A549 (cell line): ENCODE data around the gene TMSB15C. TPM values are rescaled to one million over a fixed set of nuclear protein-coding genes. Genes with fewer than 3 reads are reported as not detected.
"Not testable (repeated sequence)": the region's sequence is repeated elsewhere in the genome, so short reads cannot be mapped to it uniquely, and the experiment has no call there.

Experiments
- ATAC-seq, 2 experiments: fragments of 200-7000 bp in 1 of 2; fragments of >200 bp in 1 of 2; cut with Nextera tagmentation in 1 of 2; cut with Tn5 transposase in 1 of 2; 3 replicates each; pipeline versions ENCODE4 v1.8.0 to v1.9.1; 2018 to 2020; ENCODE audit warnings: mild to moderate bottlenecking in 1 of 2, moderate library complexity in 1 of 2
- CTCF ChIA-PET: fragments of 300-600 bp; sonication (Branson Sonifier 250); formaldehyde crosslinking; extraction: SDS; loops from one replicate; lab custom pipeline; 2021; ENCODE audit warnings: antibody characterized with exemption, inconsistent platforms; lab: Yijun Ruan, JAX
- POLR2A ChIA-PET: fragments of 350-600 bp; formaldehyde crosslinking; extraction: SDS; loops from one replicate; lab custom pipeline; 2021; ENCODE audit warnings: antibody characterized with exemption, inconsistent platforms; lab: Yijun Ruan, JAX
- DNase-seq, 2 experiments: peaks; one replicate each; pipeline versions ENCODE4 v3.0.0 to v3.0.0-alpha.2; 2011 to 2016; ENCODE audit warnings: low read depth in 1 of 2, low spot score in 1 of 2
- FAIRE-seq: peaks from 2 replicates; lab custom pipeline; 2011; peaks lifted over from hg19 to GRCh38; lab: Jason Lieb, UNC
- H3K27ac ChIP-seq, 2 experiments: fragments of >200 bp; sonication (Bioruptor Twin); formaldehyde crosslinking; 3 replicates each; pipeline ENCODE4 v1.5.1; 2016 to 2017
- H3K4me1 ChIP-seq: fragments of >200 bp; sonication (Bioruptor Twin); formaldehyde crosslinking; 3 replicates; pipeline ENCODE4 v1.6.1; 2016
- H3K4me2 ChIP-seq: fragments of >200 bp; sonication (Bioruptor Twin); formaldehyde crosslinking; 3 replicates; pipeline ENCODE4 v1.6.1; 2016
- H3K4me3 ChIP-seq: fragments of >200 bp; sonication (Bioruptor Twin); formaldehyde crosslinking; 3 replicates; pipeline ENCODE4 v1.5.1; 2016
- H3K9me3 ChIP-seq: fragments of >200 bp; sonication (Bioruptor Twin); formaldehyde crosslinking; 3 replicates; pipeline ENCODE4 v1.6.1; 2016
- CBX2 ChIP-seq: fragments of 200-600 bp; sonication (generic); IDR thresholded peaks from 2 replicates; pipeline ENCODE4 v1.6.1; 2016; ENCODE audit warnings: low read depth, mild to moderate bottlenecking, borderline replicate concordance
- EHF ChIP-seq: fragments of 250-450 bp; sonication (Bioruptor Pico); IDR thresholded peaks from 2 replicates; pipeline ENCODE4 v1.5.0; 2020; ENCODE audit warnings: mild to moderate bottlenecking
- ESRRA ChIP-seq: fragments of 150-350 bp; IDR thresholded peaks from 2 replicates; pipeline ENCODE4 v1.6.1; 2014; ENCODE audit warnings: mild to moderate bottlenecking, low read length, borderline replicate concordance
- FOSB ChIP-seq: fragments of 250-450 bp; sonication (Bioruptor Pico); IDR thresholded peaks from 2 replicates; pipeline ENCODE4 v1.5.0; 2020; ENCODE audit warnings: mild to moderate bottlenecking, moderate library complexity
- FOXS1 ChIP-seq: fragments of 250-450 bp; sonication (Bioruptor Pico); IDR thresholded peaks from 2 replicates; pipeline ENCODE4 v1.5.0; 2020; ENCODE audit warnings: mild to moderate bottlenecking, moderate library complexity
- GATA3 ChIP-seq: IDR thresholded peaks from 2 replicates; pipeline ENCODE4 v1.6.1; 2012; ENCODE audit warnings: borderline replicate concordance
- HDAC2 ChIP-seq: fragments of 200-600 bp; sonication (generic); IDR thresholded peaks from 2 replicates; pipeline ENCODE4 v1.6.1; 2016
- HOXB13 ChIP-seq: fragments of 250-450 bp; sonication (Bioruptor Pico); IDR thresholded peaks from 2 replicates; pipeline ENCODE4 v1.5.0; 2020; ENCODE audit warnings: low read depth, mild to moderate bottlenecking, moderate library complexity
- HOXB5 ChIP-seq: fragments of 250-450 bp; sonication (Bioruptor Pico); IDR thresholded peaks from 2 replicates; pipeline ENCODE4 v1.5.0; 2020; ENCODE audit warnings: mild to moderate bottlenecking, moderate library complexity
- JUNB ChIP-seq: fragments of >200 bp; sonication (Bioruptor Twin); formaldehyde crosslinking; IDR thresholded peaks from 2 replicates; pipeline ENCODE4 v1.6.1; 2016
- MAZ ChIP-seq: fragments of 150-350 bp; IDR thresholded peaks from 2 replicates; pipeline ENCODE4 v1.6.1; 2014; ENCODE audit warnings: antibody characterized with exemption, low read depth, low read length, borderline replicate concordance
- MYC ChIP-seq: IDR thresholded peaks from 2 replicates; pipeline ENCODE4 v1.6.1; 2012; ENCODE audit warnings: mild to moderate bottlenecking, inconsistent platforms, low read length, improper control_type of control experiment, borderline replicate concordance
- NFE2L2 ChIP-seq: fragments of 150-350 bp; conservative IDR thresholded peaks from 2 replicates; pipeline ENCODE4 v1.6.1; 2014; ENCODE audit warnings: low read length
- NPAS2 ChIP-seq: fragments of 250-450 bp; sonication (Bioruptor Pico); IDR thresholded peaks from 2 replicates; pipeline ENCODE4 v1.8.0; 2022; ENCODE audit warnings: mild to moderate bottlenecking, moderate library complexity, borderline replicate concordance
- NR3C1 ChIP-seq: fragments of >200 bp; sonication (Bioruptor Twin); formaldehyde crosslinking; IDR thresholded peaks from 3 replicates; pipeline ENCODE4 v1.6.1; 2017
- RAD21 ChIP-seq, 2 experiments: fragments of >200 bp in 1 of 2; sonication (Bioruptor Twin) in 1 of 2; formaldehyde crosslinking in 1 of 2; IDR thresholded peaks in 1 of 2; conservative IDR thresholded peaks in 1 of 2; 2 replicates in 1 of 2; 3 replicates in 1 of 2; pipeline ENCODE4 v1.6.1; 2012 to 2018; ENCODE audit warnings: inconsistent platforms in 1 of 2
- RARB ChIP-seq: fragments of 250-450 bp; sonication (Bioruptor Pico); IDR thresholded peaks from 2 replicates; pipeline ENCODE4 v1.8.0; 2021; ENCODE audit warnings: mild to moderate bottlenecking, moderate library complexity
- RCOR1 ChIP-seq: fragments of 150-350 bp; IDR thresholded peaks from 2 replicates; pipeline ENCODE4 v1.6.1; 2014; ENCODE audit warnings: antibody characterized with exemption, low read length, low read depth
- SMC3 ChIP-seq: fragments of >200 bp; sonication (Bioruptor Twin); formaldehyde crosslinking; IDR thresholded peaks from 3 replicates; pipeline ENCODE4 v1.6.1; 2018; ENCODE audit warnings: inconsistent platforms
- SREBF2 ChIP-seq: fragments of 450-650 bp; IDR thresholded peaks from 2 replicates; pipeline ENCODE4 v1.6.1; 2014; ENCODE audit warnings: mild to moderate bottlenecking, moderate library complexity
- TP53 ChIP-seq: fragments of 250-450 bp; sonication (Bioruptor Pico); IDR thresholded peaks from 2 replicates; pipeline ENCODE4 v1.5.0; 2021; ENCODE audit warnings: mild to moderate bottlenecking, moderate library complexity
- ZC3H11A ChIP-seq: fragments of 450-650 bp; IDR thresholded peaks from 2 replicates; pipeline ENCODE4 v1.6.1; 2014; ENCODE audit warnings: antibody characterized with exemption, mild to moderate bottlenecking
- ZNF302 ChIP-seq: fragments of 250-450 bp; sonication (Bioruptor Pico); IDR thresholded peaks from 2 replicates; pipeline ENCODE4 v1.9.0; 2021; ENCODE audit warnings: inconsistent platforms, mild to moderate bottlenecking, moderate library complexity
- WGBS: methylation state at CpG from one replicate; pipeline ENCODE4 v1.1.6; 2017; ENCODE audit errors: missing lambda C conversion rate; 5-methylcytosine and 5-hydroxymethylcytosine counted together
- polyA plus RNA-seq, 4 experiments: library from polyadenylated mRNA; depleted of rRNA in 3 of 4; stranded (reverse); fragments of >200 nt; fragmentation: RNase III in 1 of 4; extraction: RNeasy Plus Mini Kit Qiagen cat#74134 plus additional on column Dnase treatment in 1 of 4; gene quantifications; 2 replicates in 3 of 4; 3 replicates in 1 of 4; pipeline ENCODE4 v1.2.3, GENCODE V29; 2011 to 2017
- TF ChIP-seq, protein P1 (sequence below): fragments of >200 bp; sonication (Bioruptor Twin); formaldehyde crosslinking; IDR thresholded peaks from 2 replicates; pipeline ENCODE4 v1.6.1; 2016
- TF ChIP-seq, protein P2 (sequence below): IDR thresholded peaks from 2 replicates; pipeline ENCODE4 v1.6.1; 2012
- TF ChIP-seq, protein P3 (sequence below): fragments of >200 bp; sonication (Bioruptor Twin); formaldehyde crosslinking; IDR thresholded peaks from 3 replicates; pipeline ENCODE4 v1.6.1; 2016
- TF ChIP-seq, protein P4 (sequence below): IDR thresholded peaks from 2 replicates; pipeline ENCODE4 v1.6.1; 2012

TMSB15C gene
- polyA plus RNA-seq, 2 of the 4 experiments (the other 2 are of a cell fraction): 0.79 to 1.1 TPM

DNA sequence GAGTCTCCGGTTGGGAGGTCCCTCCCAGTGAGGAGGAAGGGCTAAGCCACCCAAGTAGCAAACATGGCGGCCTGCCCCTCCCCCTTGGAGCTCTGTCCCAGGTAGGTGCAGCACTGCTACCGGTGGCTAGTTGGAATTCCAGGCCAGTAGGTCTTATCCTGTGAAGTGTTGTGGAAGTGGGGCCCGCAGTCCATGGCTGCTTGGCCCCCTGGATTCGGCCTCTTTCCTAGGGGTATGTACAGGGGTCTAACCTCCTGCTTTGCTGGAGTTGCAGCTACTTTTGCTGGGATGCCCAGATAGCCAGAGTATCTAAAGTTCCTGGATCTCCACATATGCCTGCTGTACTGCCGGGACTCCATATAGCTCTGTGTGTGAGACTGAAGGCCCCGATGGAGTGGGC lies 9.9 kb upstream of the TMSB15C start:
- no peaks in the 10 kb centered on the region for H3K9me3 ChIP-seq
- DNase-seq (no peak), FAIRE-seq (no peak), ATAC-seq (no peak)
- no peak overlapping the region for H3K4me2 ChIP-seq
- H3K4me1 ChIP-seq: no peaks in the 10 kb centered on the region
- WGBS: 40% methylated on average over 3 of the region's 7 CpGs
- ChIA-PET POLR2A (no interaction called here), CTCF (interaction anchor here (0.7 to 1.0 kb wide), 2 partner anchors 27 to 50 kb away, joined by 3 read pairs; no protein-coding TSS in a partner anchor)
- TF ChIP-seq HDAC2 (no peak), FOXS1 (CRISPR knock-in tag) (no peak), RCOR1 (no peak), ESRRA (no peak), GATA3 (no peak), HOXB5 (CRISPR knock-in tag) (no peak), NR3C1 (no peak), FOSB (CRISPR knock-in tag) (no peak)
- TF ChIP-seq, protein P1, sequence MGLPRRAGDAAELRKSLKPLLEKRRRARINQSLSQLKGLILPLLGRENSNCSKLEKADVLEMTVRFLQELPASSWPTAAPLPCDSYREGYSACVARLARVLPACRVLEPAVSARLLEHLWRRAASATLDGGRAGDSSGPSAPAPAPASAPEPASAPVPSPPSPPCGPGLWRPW: no peak
- H3K27ac ChIP-seq: no peak overlapping the region
- H3K4me3 ChIP-seq: no peak overlapping the region

DNA sequence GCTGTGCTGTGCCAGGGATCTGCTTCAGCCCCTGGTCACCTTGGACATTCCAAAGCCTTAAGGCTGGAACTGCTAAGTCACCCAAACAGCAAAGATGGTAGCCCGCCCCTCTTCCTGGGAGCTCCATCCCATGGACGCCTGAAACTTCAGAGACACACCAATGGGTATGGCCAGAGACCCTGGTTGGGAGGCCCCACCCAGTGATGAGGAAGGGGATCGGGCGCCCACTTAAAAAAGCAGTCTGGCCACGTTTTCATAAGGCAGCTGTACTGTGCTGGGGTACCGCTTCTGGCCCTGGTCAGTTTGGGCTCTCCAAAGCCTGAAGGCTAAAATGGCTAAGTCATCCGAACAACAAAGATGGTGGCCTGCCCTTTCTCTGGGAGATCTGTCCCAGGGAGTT lies 9.4 kb upstream of the TMSB15C start:
- 65% methylated on average over 4 of the region's 7 CpGs for WGBS

DNA sequence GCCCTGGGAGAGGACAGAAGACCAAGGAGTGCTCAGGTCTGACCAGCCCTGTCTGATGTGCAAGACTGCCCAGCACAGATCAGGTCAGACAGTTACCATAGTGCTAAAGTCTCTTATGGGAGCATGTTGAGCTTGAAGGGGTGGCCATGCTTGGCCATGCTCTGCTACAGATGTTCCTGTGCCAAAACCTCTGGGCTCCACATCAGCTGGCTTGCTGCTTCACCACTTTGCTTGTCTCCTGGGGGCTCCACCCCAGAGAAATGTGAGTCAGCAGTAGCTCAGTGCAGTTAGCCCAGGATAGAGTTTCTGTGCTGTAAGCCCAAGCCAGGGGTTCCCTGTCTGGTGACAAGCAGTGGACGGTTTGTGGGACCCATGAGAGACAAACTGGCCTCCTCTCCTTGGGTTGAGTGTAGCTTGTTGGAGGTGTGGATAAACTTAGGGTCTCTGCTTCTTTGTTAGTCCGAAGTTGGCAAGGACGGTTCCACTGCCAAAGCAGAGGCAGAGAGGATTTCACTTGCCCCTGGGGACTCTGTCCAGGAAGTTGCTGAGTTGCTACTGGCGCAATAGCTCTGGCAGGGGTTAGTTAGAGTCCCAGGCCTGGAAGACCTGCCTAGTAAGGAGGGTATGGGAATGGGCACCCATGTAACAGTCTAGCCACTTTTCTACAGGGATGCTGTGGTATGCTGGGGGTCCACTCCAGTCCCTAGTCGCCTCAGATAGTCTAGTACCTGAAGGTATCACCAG lies 8.7 kb upstream of the TMSB15C start:
- Histone ChIP-seq H3K27ac (no peak overlapping the region), H3K4me2 (no peak overlapping the region), H3K4me3 (no peak overlapping the region), H3K4me1 (no peaks in the 10 kb centered on the region), H3K9me3 (no peaks in the 10 kb centered on the region)
- CTCF ChIA-PET: no interaction called here
- WGBS: 13% methylated on average over 4 of the region's 5 CpGs
- no peak for ATAC-seq
- no peak for FAIRE-seq
- no peak for TF ChIP-seq HOXB13 (CRISPR knock-in tag)
- TF ChIP-seq MYC: no peak
- no peak for TF ChIP-seq NFE2L2
- no peak for TF ChIP-seq MAZ
- TF ChIP-seq JUNB: no peak
- TF ChIP-seq ZC3H11A: no peak
- no peak for TF ChIP-seq GATA3
- DNase-seq: no peak
- POLR2A ChIA-PET: no interaction called here

More for the DNA sequence above, 9.4 kb upstream of the TMSB15C start:
- Histone ChIP-seq H3K27ac (no peak overlapping the region), H3K9me3 (no peaks in the 10 kb centered on the region), H3K4me3 (no peak overlapping the region), H3K4me2 (no peak overlapping the region), H3K4me1 (no peaks in the 10 kb centered on the region)
- FAIRE-seq (no peak), DNase-seq (no peak), ATAC-seq (no peak)
- TF ChIP-seq EHF: no peak
- TF ChIP-seq, protein P2, sequence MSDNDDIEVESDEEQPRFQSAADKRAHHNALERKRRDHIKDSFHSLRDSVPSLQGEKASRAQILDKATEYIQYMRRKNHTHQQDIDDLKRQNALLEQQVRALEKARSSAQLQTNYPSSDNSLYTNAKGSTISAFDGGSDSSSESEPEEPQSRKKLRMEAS: no peak
- ChIA-PET CTCF (interaction anchor here (0.7 kb wide), 1 partner anchor 28 kb away, joined by 3 read pairs; no protein-coding TSS in a partner anchor), POLR2A (no interaction called here)

DNA sequence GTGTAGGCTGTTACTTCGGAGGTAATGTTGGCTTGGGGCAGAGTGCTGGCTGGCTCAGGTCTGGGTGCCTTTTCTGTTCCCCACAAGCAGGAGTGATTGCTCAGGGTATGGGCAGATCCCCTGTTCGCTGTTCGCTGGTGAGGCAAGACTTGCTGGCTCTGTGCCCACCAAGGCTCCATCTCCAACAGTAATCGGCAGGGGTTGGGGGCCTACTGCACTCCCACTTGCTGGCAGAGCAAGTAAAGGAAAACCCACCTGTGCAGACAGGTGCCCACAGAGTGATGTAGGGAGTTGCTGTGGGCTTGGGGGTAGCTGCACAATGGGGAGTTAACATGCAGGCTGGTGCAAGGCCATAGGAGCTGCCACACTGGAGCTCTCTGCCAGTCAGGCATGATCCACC lies 8.0 kb upstream of the TMSB15C start:
- FAIRE-seq (no peak), DNase-seq (no peak), ATAC-seq (no peak)
- CTCF ChIA-PET: no interaction called here
- H3K4me1 ChIP-seq: no peaks in the 10 kb centered on the region
- H3K27ac ChIP-seq: no peak overlapping the region
- POLR2A ChIA-PET: no interaction called here
- no peaks in the 10 kb centered on the region for H3K9me3 ChIP-seq
- TF ChIP-seq FOSB (CRISPR knock-in tag) (no peak), RARB (no peak), EHF (no peak), HOXB13 (CRISPR knock-in tag) (no peak), SREBF2 (no peak), SMC3 (no peak), ZNF302 (CRISPR knock-in tag) (no peak), TP53 (CRISPR knock-in tag) (no peak), MAZ (no peak), FOXS1 (CRISPR knock-in tag) (no peak), HDAC2 (no peak), RAD21 (conservative IDR thresholded peaks at IDR 0.05 in 1 of 2, IDR thresholded peaks at IDR 0.05 in 1 of 2) (no peak), NPAS2 (CRISPR knock-in tag) (no peak), CBX2 (no peak)
- TF ChIP-seq, protein P3, sequence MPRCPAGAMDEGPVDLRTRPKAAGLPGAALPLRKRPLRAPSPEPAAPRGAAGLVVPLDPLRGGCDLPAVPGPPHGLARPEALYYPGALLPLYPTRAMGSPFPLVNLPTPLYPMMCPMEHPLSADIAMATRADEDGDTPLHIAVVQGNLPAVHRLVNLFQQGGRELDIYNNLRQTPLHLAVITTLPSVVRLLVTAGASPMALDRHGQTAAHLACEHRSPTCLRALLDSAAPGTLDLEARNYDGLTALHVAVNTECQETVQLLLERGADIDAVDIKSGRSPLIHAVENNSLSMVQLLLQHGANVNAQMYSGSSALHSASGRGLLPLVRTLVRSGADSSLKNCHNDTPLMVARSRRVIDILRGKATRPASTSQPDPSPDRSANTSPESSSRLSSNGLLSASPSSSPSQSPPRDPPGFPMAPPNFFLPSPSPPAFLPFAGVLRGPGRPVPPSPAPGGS: no peak
- TF ChIP-seq, protein P2: no peak
- TF ChIP-seq, protein P4, sequence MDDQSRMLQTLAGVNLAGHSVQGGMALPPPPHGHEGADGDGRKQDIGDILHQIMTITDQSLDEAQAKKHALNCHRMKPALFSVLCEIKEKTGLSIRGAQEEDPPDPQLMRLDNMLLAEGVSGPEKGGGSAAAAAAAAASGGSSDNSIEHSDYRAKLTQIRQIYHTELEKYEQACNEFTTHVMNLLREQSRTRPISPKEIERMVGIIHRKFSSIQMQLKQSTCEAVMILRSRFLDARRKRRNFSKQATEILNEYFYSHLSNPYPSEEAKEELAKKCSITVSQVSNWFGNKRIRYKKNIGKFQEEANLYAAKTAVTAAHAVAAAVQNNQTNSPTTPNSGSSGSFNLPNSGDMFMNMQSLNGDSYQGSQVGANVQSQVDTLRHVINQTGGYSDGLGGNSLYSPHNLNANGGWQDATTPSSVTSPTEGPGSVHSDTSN: no peak
- no CpG with 5 or more reads among the region's 4 CpGs for WGBS
- no peak overlapping the region for H3K4me3 ChIP-seq
- no peak overlapping the region for H3K4me2 ChIP-seq

DNA sequence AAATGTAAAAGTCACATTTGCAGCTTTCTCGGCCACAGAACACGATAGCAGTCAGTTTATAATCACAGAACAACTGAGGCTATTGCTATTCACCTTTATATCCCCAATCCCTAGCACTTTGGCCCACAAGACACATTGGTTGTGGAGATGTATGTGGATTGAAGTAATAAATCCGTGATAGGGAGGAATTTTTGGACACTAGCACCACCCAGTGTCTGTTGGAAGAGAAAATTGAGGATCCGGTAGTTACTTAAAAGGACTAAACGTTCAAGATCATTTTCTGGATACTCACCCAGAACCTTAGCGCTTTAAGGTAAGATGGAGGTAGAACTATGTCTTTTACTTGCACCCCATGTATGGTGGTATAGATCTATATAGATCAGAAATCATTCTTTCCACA lies 1.8 kb upstream of the TMSB15C start:
- FAIRE-seq, H3K4me3 ChIP-seq, POLR2A ChIA-PET, H3K9me3 ChIP-seq, H3K4me2 ChIP-seq, DNase-seq, H3K4me1 ChIP-seq, H3K27ac ChIP-seq, CTCF ChIA-PET: not testable (repeated sequence)
- WGBS: no CpG with 5 or more reads among the region's 6 CpGs
- peak in 1 of 2 experiments; percentile 54; a peak in 3 of 6 replicates for ATAC-seq
